ENCODE measurements around the gene ZBED5. TPM values are rescaled to one million over a fixed set of nuclear protein-coding genes. Genes with fewer than 3 reads are reported as not detected.
A peak's percentile ranks its signal among the peaks of the same experiment; 100 is the strongest.

ZBED5 gene
- total RNA-seq, 1 donor from 2014 or later = 73.6 TPM

- DNase-seq = no peak
These were observed 20.8 kb upstream of the ZBED5 start for GRCh38 chr11:10878408-10879214.

- DNase-seq = no peak
These were observed 18.3 kb upstream of the ZBED5 start for GRCh38 chr11:10876158-10876557.

DNA sequence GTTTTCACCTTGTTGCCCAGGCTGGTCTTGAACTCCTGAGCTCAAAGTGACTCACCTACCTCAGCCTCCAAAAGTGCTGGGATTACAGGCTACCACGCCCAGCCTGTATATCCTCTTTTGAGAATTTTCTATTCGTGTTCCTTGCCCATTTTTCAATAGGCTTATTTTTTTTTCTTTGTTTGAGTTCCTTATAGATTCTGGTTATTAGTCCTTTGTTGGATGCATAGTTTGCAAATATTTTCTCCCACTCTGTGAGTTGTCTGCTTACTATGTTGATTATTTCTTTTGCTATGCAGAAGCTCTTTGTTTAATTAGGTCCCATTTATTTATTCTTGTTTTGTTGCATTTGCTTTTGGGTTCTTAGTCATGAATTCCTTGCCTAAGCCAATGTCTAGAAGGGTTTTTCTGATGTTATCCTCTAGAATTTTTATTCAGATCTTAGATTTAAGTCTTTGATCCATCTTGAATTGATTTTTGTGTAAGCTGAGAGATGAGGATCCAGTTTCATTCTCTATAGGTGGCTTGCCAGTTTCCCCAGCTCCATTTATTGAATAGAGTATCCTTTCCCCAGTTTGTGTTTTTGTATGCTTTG lies 17.7 kb upstream of the ZBED5 start:
- no peak for DNase-seq

DNA sequence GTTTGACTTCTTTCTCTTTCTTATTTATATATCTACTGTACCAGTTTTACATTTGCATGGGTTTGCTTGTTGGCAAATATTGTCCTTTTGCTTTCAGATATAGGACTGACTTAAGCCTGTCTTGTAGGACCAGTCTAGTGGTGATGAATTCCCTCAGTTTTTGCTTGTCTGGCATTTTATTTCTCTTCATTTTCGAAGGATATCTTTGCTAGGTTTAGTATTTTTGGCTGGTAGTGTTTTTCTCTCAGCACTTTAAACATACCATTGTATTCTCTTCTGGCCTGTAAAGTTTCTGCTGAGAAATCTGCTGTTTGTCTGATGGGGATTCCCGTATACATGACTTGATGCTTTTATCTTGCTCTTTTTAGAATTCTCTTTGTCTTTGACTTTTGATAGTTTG lies 14.2 kb upstream of the ZBED5 start:
- DNase-seq = no peak

DNA sequence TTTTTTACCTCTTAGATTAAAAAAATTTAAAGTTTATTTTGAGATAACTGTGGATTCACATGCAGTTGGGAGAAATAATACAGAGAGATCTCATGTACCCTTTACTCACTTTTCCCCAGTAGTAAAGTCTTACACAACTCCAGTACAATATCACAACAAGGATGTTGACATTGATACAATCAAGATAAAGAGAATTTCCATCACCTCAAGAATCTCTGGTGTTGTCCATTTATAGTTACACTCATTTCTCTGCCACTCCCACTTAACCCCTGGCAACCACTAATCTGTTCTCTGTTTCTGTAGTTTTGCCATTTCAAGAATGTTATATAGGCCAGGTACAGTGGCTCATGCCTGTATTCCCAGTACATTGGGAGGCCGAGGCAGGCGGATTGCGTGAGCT lies 10.5 kb upstream of the ZBED5 start:
- no peak for DNase-seq

DNA sequence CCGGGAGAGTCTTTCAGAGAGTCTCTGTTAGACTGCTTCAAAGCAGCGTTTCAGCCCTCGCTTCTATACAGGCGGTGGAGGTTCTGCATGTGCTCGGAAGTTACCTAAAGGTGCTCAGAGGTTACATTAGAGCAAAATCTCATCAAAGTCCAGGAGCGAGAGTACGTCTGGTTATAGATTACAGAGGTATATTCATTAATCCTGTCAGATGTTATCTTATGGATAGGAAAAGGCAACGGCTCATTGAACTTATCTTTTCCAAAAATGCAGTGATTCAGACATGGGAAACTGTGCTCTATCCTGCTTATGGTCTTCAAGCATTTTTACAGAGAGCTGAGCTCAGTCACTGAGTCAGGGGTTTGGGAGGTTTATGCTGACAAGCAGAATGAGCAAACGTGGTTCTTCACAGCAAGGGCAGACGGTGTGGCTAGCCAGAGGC lies 9.1 kb upstream of the ZBED5 start:
- DNase-seq = no peak

- DNase-seq = no peak
These were observed 8.0 kb upstream of the ZBED5 start for GRCh38 chr11:10865837-10866270.

GRCh38 chr11:10864688-10865087 lies 6.8 kb upstream of the ZBED5 start:
- no peak for DNase-seq

DNA sequence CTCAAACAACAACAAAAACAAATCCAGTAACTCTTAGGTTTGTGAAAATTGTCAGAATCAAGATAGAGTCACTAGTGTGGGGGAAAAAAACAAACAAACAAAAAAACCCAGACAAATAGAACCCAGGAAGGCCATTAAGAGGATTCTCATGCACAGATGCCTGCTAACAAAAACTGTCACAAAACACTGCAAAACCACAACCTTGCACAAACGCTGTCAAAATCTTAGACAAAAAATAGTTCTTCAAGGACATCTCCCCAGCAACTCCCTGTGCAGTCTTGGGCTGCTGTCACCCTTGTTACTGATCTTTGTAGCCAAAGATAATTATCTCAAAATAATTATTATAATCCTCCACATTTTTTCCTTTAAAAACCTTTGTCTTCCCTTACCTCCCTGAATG lies 4.6 kb upstream of the ZBED5 start:
- no peak for DNase-seq

DNA sequence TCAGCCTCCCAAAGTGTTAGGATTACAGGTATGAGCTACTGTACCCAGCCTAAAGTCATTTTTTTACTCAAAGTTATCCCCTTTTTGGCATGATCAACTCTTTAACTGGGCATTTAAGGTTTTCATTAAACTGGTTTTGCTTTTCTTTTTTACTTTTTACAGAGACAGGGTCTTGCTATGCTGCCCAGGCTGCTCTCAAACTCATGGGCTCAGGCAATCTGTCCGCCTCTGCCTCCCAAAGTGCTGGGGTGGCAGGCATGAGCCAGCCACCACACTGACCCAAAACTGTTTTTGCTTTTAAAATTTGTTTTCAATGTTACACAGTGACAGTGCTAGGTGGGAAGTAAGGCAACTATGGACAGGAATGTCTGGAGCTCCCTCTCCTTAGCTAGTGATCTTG lies 3.9 kb upstream of the ZBED5 start:
- no peak for DNase-seq

DNA sequence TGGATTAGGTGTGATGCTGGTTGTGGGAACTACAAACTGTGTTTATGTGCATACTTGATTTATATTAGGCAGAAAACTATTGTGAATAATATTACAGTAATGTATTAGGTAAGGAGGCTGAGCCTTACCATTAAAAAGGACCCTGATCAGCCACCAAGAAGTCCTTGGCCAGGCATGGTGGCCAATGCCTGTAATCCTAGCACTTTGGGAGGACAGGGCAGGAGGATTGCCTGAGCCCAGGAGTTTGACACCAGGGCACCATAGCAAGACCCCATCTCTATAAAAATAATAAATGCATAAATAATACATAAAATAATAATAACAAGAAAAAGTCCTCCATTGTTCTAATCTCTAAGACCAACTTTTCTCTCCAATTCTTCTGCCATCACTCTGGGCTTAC lies 3.2 kb upstream of the ZBED5 start:
- DNase-seq = no peak

DNA sequence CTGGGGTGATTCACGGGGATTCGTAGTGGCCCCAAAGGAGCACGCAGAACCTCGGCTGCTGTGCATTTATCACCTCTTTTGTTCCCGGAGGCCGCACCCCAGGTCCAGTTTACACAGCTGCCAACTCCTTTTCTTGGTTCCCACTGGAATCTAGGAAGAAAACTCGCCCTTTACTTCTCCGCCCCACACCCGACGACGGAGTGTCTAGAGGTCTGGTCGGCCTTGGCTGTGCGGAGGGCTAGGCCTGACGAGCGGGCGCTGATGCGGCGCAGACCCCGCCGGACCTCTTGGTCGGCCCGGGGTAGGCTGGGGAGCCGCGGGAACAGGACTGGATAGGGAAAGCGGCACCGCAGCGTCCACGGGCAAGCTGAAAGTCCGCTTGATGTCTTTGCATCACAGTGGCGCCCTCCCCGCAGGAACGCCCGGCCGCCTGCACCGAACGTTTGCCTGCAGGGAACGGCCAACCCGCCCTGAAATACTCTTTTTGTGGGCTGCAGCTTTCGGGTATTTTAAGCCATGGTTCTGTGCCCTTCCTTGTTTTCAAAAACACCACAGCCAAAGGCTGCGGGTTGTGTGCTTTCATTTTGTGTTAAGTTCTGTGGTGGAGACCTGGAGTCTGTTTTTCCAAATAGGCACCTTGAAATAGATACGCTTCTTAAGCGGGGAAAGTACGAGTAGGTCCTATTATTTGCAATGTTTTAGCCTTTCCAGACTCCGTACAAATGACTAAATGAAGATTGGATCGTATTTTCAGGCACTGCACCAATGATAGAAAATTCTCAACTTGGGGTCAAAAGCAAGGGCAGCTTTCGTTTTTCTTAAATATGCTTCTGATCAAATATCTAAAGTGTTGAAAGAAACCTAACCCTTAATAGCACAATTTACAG lies 829 bp upstream of the ZBED5 start:
- peak; percentile 64 for DNase-seq

DNA sequence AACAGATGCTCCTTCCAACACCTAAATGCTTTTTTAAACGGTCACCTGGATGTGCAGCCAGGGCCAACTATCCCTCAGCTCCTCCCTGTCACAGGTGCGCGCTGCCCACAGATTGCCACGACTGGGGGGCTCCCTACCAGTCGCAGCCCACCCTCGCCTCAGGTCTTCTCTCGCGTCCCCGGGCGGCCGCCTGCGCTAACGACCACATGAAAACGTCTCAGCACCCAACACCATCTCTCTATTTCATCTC lies 469 bp downstream of the ZBED5 start:
- no peak for DNase-seq

DNA sequence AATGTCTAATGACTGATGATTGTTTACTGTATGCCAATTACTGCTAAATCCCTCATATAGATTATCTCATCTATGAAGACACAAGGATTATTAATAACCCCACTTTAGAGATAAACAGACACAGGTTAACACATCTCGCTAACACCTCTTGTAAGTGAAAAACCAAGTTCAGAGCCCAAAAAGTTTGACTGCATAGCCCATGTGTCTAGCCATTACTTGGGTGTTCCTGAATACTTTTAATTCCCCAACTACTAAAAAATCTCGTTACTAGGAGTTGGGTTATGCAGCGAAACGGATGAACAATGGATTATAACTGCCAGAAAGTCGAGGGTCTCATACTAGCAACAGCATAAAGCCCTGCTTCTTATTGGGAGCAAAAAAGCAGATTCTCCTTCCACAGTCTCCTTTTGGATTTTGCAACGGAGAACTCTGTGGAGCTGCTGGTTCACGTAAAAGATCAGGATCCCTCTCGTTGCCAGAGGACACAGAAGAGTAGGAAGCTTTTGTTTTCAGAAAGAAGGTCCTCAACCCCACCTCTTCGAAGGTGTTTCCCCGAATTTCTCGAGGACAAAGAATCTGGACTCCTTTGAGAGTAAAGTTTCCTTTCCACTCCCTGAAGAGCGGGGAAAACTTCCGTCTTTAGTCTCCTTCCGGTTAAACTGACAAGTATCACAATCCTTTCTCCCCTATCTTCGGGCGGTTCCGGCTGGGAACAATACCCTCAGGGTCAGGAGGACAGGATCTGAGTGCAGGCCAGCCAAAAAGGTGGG lies 979 bp downstream of the ZBED5 start:
- DNase-seq = no peak

GRCh38 chr11:10855295-10855694 lies 2.6 kb downstream of the ZBED5 start:
- no peak for DNase-seq

- no peak for DNase-seq
These were observed 9.6 kb downstream of the ZBED5 start for GRCh38 chr11:10847960-10848860.

GRCh38 chr11:10846660-10847059 lies 11.2 kb downstream of the ZBED5 start:
- no peak for DNase-seq

GRCh38 chr11:10845589-10845988 lies 12.3 kb downstream of the ZBED5 start:
- no peak for DNase-seq

GRCh38 chr11:10844796-10845195 lies 13.1 kb downstream of the ZBED5 start:
- no peak for DNase-seq

DNA sequence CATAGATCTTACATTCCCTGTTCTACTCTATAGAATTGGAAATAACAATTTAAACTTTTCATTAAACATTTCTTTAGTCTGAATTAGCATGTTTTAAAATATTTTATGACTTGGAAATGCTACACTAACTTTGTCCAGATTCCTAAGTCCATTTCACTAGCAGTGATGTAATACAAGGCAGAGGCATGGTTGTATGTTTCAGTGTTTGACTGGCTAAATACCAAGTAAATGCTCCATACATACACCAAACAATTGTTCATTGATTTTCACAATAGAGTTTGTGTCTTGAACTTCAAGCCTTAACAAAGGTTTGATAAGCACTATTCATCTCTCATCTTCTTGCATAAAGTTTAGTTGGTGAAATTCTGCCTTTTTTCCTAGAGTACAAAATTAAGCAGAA lies 13.5 kb downstream of the ZBED5 start:
- no peak for DNase-seq

DNA sequence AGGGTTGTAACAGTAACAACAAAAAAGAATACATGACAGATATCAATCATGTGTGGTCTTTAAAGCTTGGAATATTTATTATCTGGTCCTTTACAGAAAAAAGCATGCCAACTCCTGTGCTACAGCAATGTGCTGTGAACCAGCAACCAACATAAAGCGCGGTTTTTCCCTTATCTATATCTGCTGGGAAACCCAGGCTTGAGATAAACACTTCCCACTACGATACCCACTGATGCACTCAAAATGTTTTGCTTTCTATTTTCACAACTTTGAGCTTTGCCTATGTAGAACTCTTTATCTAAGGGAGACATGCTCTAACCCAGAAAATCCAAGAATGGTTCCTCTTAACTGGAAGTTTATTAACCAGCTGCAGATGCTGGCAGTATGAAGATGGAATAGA lies 19.0 kb downstream of the ZBED5 start:
- DNase-seq = no peak

DNA sequence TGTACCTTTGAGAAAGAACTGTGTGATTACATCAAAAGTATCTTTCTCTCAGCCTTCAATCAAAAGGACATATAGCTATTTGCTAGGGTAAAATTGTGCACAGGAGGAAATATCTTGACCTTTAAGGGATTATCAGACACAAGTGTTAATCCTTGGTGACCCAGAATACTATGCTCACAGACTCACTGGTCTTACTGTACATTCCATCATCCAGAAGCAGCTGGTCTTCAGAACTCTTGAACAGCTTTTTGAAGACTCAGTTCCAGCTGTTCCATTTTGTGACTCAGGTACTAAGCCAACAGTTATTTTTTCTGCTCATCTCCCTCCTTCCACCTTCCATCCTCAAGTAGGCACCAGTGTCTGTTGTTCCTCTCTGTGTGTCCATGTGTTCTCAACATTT lies 19.8 kb downstream of the ZBED5 start:
- no peak for DNase-seq
